ENCODE measurements around the gene CCL18.
"Not testable (repeated sequence)": the region's sequence is repeated elsewhere in the genome, so short reads cannot be mapped to it uniquely, and the experiment has no call there.

The CCL18 gene

GRCh38 chr17:36074365-36074764 lies 10.3 kb downstream of the CCL18 start:
- no peaks in the 10 kb centered on the region for H3K4me1 Mint-ChIP-seq
- peaks cover 4% of the 10 kb centered on the region for H3K9me3 Mint-ChIP-seq
- H3K27ac Mint-ChIP-seq = no peak overlapping the region
- H3K4me3 Mint-ChIP-seq = no peak overlapping the region
- peaks cover 27% of the 10 kb centered on the region for H3K27me3 Mint-ChIP-seq (ENCODE audit: low read depth, poor library complexity)
- no peak for TF ChIP-seq CTCF (IDR thresholded peaks at IDR 0.05)
- no peak for DNase-seq
- H3K36me3 Mint-ChIP-seq (ENCODE audit: low read depth) = no peaks in the 10 kb centered on the region

- H3K9me3 Mint-ChIP-seq; DNase-seq; H3K27ac Mint-ChIP-seq; H3K4me3 Mint-ChIP-seq; H3K4me1 Mint-ChIP-seq; H3K36me3 Mint-ChIP-seq (ENCODE audit: low read depth): not testable (repeated sequence)
- H3K27me3 Mint-ChIP-seq (ENCODE audit: low read depth, poor library complexity) = peaks cover 30% of the 10 kb centered on the region
Measured at GRCh38 chr17:36081681-36082471, 17.8 kb downstream of the CCL18 start.

- H3K4me3 Mint-ChIP-seq, H3K27ac Mint-ChIP-seq: not testable (repeated sequence)
Measured at GRCh38 chr17:36082482-36083120, 18.5 kb downstream of the CCL18 start.

GRCh38 chr17:36083691-36084090 lies 19.6 kb downstream of the CCL18 start:
- H3K9me3 Mint-ChIP-seq; H3K4me3 Mint-ChIP-seq; H3K4me1 Mint-ChIP-seq; H3K27ac Mint-ChIP-seq; DNase-seq; H3K36me3 Mint-ChIP-seq (ENCODE audit: low read depth): not testable (repeated sequence)
- peaks cover 21% of the 10 kb centered on the region for H3K27me3 Mint-ChIP-seq (ENCODE audit: low read depth, poor library complexity)

More at GRCh38 chr17:36082482-36083120, 18.5 kb downstream of the CCL18 start:
- peaks cover 27% of the 10 kb centered on the region for H3K27me3 Mint-ChIP-seq (ENCODE audit: low read depth, poor library complexity)
- not testable (repeated sequence) for DNase-seq; H3K9me3 Mint-ChIP-seq; H3K36me3 Mint-ChIP-seq (ENCODE audit: low read depth); H3K4me1 Mint-ChIP-seq

- no peak overlapping the region for H3K4me3 Mint-ChIP-seq
- no peaks in the 10 kb centered on the region for H3K9me3 Mint-ChIP-seq
- peaks cover 4% of the 10 kb centered on the region for H3K4me1 Mint-ChIP-seq
- H3K27ac Mint-ChIP-seq = no peak overlapping the region
- H3K36me3 Mint-ChIP-seq (ENCODE audit: low read depth) = no peaks in the 10 kb centered on the region
- no peak for DNase-seq
- no peak for TF ChIP-seq CTCF (IDR thresholded peaks at IDR 0.05)
- H3K27me3 Mint-ChIP-seq (ENCODE audit: low read depth, poor library complexity) = peaks cover 20% of the 10 kb centered on the region
Measured at GRCh38 chr17:36085765-36086164, 21.7 kb downstream of the CCL18 start.

- no peak for DNase-seq
- no peak for TF ChIP-seq CTCF (IDR thresholded peaks at IDR 0.05)
- Mint-ChIP-seq H3K27ac (no peak overlapping the region), H3K36me3 (ENCODE audit: low read depth) (no peaks in the 10 kb centered on the region), H3K27me3 (ENCODE audit: low read depth, poor library complexity) (peaks cover 22% of the 10 kb centered on the region), H3K9me3 (no peaks in the 10 kb centered on the region), H3K4me1 (peaks cover 4% of the 10 kb centered on the region), H3K4me3 (no peak overlapping the region)
Measured at GRCh38 chr17:36086791-36087190, 22.7 kb downstream of the CCL18 start.

GRCh38 chr17:36087471-36087870 lies 23.4 kb downstream of the CCL18 start:
- not testable (repeated sequence) for H3K36me3 Mint-ChIP-seq (ENCODE audit: low read depth); H3K4me1 Mint-ChIP-seq; H3K4me3 Mint-ChIP-seq; DNase-seq; H3K9me3 Mint-ChIP-seq; H3K27ac Mint-ChIP-seq
- H3K27me3 Mint-ChIP-seq (ENCODE audit: low read depth, poor library complexity) = peaks cover 23% of the 10 kb centered on the region

- H3K27ac Mint-ChIP-seq; H3K4me1 Mint-ChIP-seq; H3K9me3 Mint-ChIP-seq; H3K4me3 Mint-ChIP-seq; DNase-seq; H3K36me3 Mint-ChIP-seq (ENCODE audit: low read depth): not testable (repeated sequence)
- peaks cover 20% of the 10 kb centered on the region for H3K27me3 Mint-ChIP-seq (ENCODE audit: low read depth, poor library complexity)
Measured at GRCh38 chr17:36087897-36088572, 24.0 kb downstream of the CCL18 start.
